GM23248 (cell line): ENCODE results near the gene PPT1. TPM values are rescaled to one million over a fixed set of nuclear protein-coding genes. Genes with fewer than 3 reads are reported as not detected.

Experiments
- DNase-seq: peaks from one replicate; pipeline ENCODE4 v3.0.0-alpha.2; 2015
- H2AFZ ChIP-seq: fragments of 200-600 bp; sonication (generic); 2 replicates; pipeline ENCODE4 v1.6.1; 2016; ENCODE audit warnings: antibody characterized with exemption
- H3F3A ChIP-seq: fragments of 200-600 bp; sonication (generic); 2 replicates; pipeline ENCODE4 v1.6.1; 2016; ENCODE audit warnings: mild to moderate bottlenecking, antibody characterized with exemption, mixed run types; ENCODE audit not compliant: insufficient read depth
- H3K27ac ChIP-seq: fragments of 200-600 bp; sonication (generic); 2 replicates; pipeline ENCODE4 v1.5.1; 2016; ENCODE audit warnings: mild to moderate bottlenecking
- H3K27me3 ChIP-seq: fragments of 200-600 bp; sonication (generic); replicated peaks from 2 replicates; pipeline ENCODE4 v1.6.1; 2016; ENCODE audit warnings: mild to moderate bottlenecking; ENCODE audit not compliant: insufficient read depth
- H3K36me3 ChIP-seq: fragments of 200-600 bp; sonication (generic); 2 replicates; pipeline ENCODE4 v1.6.1; 2016; ENCODE audit warnings: low read depth, mild to moderate bottlenecking
- H3K4me1 ChIP-seq: fragments of 200-600 bp; sonication (generic); 2 replicates; pipeline ENCODE4 v1.6.1; 2016; ENCODE audit warnings: mild to moderate bottlenecking; ENCODE audit not compliant: insufficient read depth
- H3K4me2 ChIP-seq: fragments of 200-600 bp; sonication (generic); one replicate; pipeline ENCODE4 v1.6.1; 2016; ENCODE audit warnings: mild to moderate bottlenecking; ENCODE audit not compliant: unreplicated experiment
- H3K4me3 ChIP-seq: fragments of 200-600 bp; sonication (generic); 2 replicates; pipeline ENCODE4 v1.5.1; 2016; ENCODE audit warnings: mild to moderate bottlenecking
- H3K79me2 ChIP-seq: fragments of 200-600 bp; sonication (generic); 2 replicates; pipeline ENCODE4 v1.6.1; 2016; ENCODE audit warnings: mild to moderate bottlenecking; ENCODE audit not compliant: insufficient read depth
- H3K9ac ChIP-seq: fragments of 200-600 bp; sonication (generic); 2 replicates; pipeline ENCODE4 v1.6.1; 2016; ENCODE audit warnings: mild to moderate bottlenecking
- H3K9me2 ChIP-seq: fragments of 200-600 bp; sonication (generic); 2 replicates; pipeline ENCODE4 v1.6.1; 2016; ENCODE audit warnings: mixed run types, mild to moderate bottlenecking, moderate library complexity; ENCODE audit not compliant: insufficient read depth
- H3K9me3 ChIP-seq: fragments of 200-600 bp; sonication (generic); one replicate; pipeline ENCODE4 v1.6.1; 2017; ENCODE audit warnings: low read depth
- H4K20me1 ChIP-seq: fragments of 200-600 bp; sonication (generic); 2 replicates; pipeline ENCODE4 v1.6.0; 2016; ENCODE audit not compliant: insufficient read depth
- EZH2 ChIP-seq: fragments of 200-600 bp; sonication (generic); IDR thresholded peaks from 2 replicates; pipeline ENCODE4 v1.6.1; 2018; ENCODE audit warnings: antibody characterized with exemption, mild to moderate bottlenecking; ENCODE audit not compliant: insufficient read depth, poor library complexity, severe bottlenecking
- EZH2phosphoT487 ChIP-seq: fragments of 200-600 bp; sonication (generic); IDR thresholded peaks from 2 replicates; pipeline ENCODE4 v1.6.1; 2018; ENCODE audit warnings: antibody characterized with exemption, moderate library complexity, mild to moderate bottlenecking, low read depth; ENCODE audit not compliant: insufficient read depth
- WGBS, 2 experiments: methylation state at CpG; one replicate each; pipeline ENCODE4 v1.1.6; 2015 to 2017; ENCODE audit warnings: low lambda C conversion rate in 2 of 2, low coverage in 1 of 2; ENCODE audit errors: missing lambda C conversion rate in 2 of 2; 5-methylcytosine and 5-hydroxymethylcytosine counted together
- in situ Hi-C: fragments of 300-500 bp; cut with MboI; formaldehyde crosslinking; loops from 2 replicates; pipeline ENCODE4 v1.15.0; 2020
- polyA plus RNA-seq: library from polyadenylated mRNA; unstranded; fragments of >200 nt; fragmentation: Nextera tagmentation; extraction: Ambion mirVana; gene quantifications from 2 replicates; pipeline ENCODE4 v1.2.1, GENCODE V29; 2016
- total RNA-seq: library from RNA; depleted of rRNA; stranded (reverse); fragments of >200 nt; shearing (Covaris generic); gene quantifications from 2 replicates; pipeline ENCODE4 v1.2.3, GENCODE V29; 2014

Gene PPT1
- total and polyA plus RNA-seq, 2 experiments from 2014 or later = 38.3 to 54.0 TPM

- Histone ChIP-seq H3K36me3 (no peaks in the 10 kb centered on the region), H3K4me3 (no peak overlapping the region), H3F3A (peaks cover 11% of the 10 kb centered on the region; the same call in 1 of the 2 replicates), H2AFZ (peak overlapping the region; percentile 56), H3K79me2 (no peaks in the 10 kb centered on the region), H3K9ac (no peak overlapping the region), H3K4me1 (no peaks in the 10 kb centered on the region), H3K9me2 (no peaks in the 10 kb centered on the region), H3K9me3 (no peaks in the 10 kb centered on the region), H3K27ac (no peak overlapping the region), H3K4me2 (peak overlapping the region; percentile 5), H4K20me1 (no peaks in the 10 kb centered on the region), H3K27me3 (no peaks in the 10 kb centered on the region; the same call in 1 of the 2 replicates)
- WGBS, 2 experiments = 70% methylated on average over 7 of the region's 7 CpGs
- peak; percentile 27 for DNase-seq
- TF ChIP-seq EZH2phosphoT487 = no peak
- TF ChIP-seq EZH2 = no peak
- in situ Hi-C loops = loop anchor here (10.0 kb wide), 1 partner anchor 194 kb away; no protein-coding TSS in a partner anchor
These were observed 43.3 kb upstream of the PPT1 start for GRCh38 chr1:40140211-40140973.

DNA sequence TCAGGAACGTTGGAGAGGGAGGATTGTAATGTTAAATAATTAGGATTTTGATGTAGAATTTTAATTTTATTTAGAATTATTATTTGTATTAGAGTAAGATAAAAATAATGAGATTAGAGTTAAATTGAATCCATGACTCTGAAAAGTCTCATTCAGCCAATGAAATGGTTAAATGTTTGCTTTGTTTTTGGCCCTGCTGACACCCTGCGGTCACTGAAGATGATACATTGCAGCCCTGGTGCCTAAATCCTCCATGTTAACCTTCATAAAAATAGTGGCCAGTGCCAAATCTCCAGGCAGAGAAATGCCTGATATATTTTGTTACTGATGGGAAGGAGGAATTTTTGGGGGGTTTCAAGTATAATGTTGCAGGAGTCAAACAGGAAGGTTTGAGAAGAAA, 36.8 kb upstream of the PPT1 start:
- H3K4me2 ChIP-seq = no peak overlapping the region
- H3K79me2 ChIP-seq = no peaks in the 10 kb centered on the region
- TF ChIP-seq EZH2 (no peak), EZH2phosphoT487 (no peak)
- no peak overlapping the region for H3K4me3 ChIP-seq
- H4K20me1 ChIP-seq = no peaks in the 10 kb centered on the region
- no peaks in the 10 kb centered on the region for H3K9me3 ChIP-seq
- WGBS, 2 experiments = 31 to 46% methylated on average over 2 of the region's 2 CpGs
- no peak overlapping the region for H3K27ac ChIP-seq
- no peaks in the 10 kb centered on the region for H3K4me1 ChIP-seq
- H2AFZ ChIP-seq = no peak overlapping the region
- H3K36me3 ChIP-seq = no peaks in the 10 kb centered on the region
- in situ Hi-C loops = no loop called here
- no peak for DNase-seq
- no peaks in the 10 kb centered on the region for H3K9me2 ChIP-seq
- H3F3A ChIP-seq = no peaks in the 10 kb centered on the region
- H3K27me3 ChIP-seq = peaks cover 11% of the 10 kb centered on the region
- H3K9ac ChIP-seq = no peak overlapping the region

GRCh38 chr1:40133312-40133665, 36.2 kb upstream of the PPT1 start:
- Histone ChIP-seq H3K36me3 (no peaks in the 10 kb centered on the region), H3K4me3 (no peak overlapping the region), H3K9ac (no peak overlapping the region), H3K9me3 (no peaks in the 10 kb centered on the region), H3K27me3 (peaks cover 11% of the 10 kb centered on the region), H3K79me2 (no peaks in the 10 kb centered on the region), H3K4me2 (no peak overlapping the region), H3K27ac (no peak overlapping the region), H3F3A (no peaks in the 10 kb centered on the region), H3K9me2 (no peaks in the 10 kb centered on the region), H2AFZ (peak overlapping the region; percentile 76), H3K4me1 (no peaks in the 10 kb centered on the region), H4K20me1 (no peaks in the 10 kb centered on the region)
- in situ Hi-C loops = no loop called here
- no peak for TF ChIP-seq EZH2
- no peak for TF ChIP-seq EZH2phosphoT487
- WGBS, 2 experiments = 68 to 74% methylated on average over 18 to 21 of the region's 21 CpGs
- DNase-seq = no peak

DNA sequence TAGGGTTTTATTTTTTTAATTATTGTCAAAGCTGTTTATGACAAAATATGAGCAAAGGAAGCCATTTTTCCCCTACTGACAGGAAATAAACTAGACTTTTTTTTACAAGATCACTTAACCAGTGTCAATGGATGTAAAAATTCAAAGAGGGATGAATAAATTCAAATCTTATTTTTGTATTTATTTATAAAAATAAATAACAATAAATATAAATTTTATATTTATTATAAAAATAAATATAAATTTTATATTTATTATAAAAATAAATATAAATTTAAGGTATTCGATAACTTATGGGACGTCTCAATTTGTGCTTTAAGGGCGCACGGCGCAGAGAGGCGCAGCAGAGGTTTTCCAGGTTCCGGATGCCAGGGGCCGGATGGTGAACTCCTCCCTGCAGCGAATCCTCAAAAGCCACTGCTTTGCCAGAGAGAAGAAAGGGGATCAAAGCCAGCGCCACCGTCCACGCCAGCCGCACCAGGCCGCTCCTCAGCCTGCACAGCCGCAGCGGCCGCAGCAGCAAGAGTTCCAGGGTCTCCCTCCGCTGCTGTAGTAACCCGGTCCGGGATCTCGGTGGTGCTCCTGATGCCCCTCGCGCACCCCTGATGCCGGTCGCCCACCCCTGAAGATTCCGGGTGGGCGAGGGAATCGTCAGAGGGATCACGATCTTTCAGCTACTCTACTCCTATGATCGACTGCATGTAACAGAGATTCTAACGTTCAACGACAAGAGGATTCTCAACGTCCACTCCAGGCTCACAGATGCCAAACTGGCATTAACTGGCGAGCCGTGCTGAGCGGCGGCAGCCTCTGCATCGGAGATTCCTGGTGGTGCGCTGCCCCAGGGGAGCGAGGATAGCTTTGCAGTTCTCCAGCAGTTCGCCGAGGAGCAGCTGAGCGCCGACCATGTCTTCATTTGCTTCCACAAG, 35.6 kb upstream of the PPT1 start:
- Histone ChIP-seq H3K9me2 (no peaks in the 10 kb centered on the region), H3K27me3 (peaks cover 11% of the 10 kb centered on the region), H3F3A (no peaks in the 10 kb centered on the region), H3K9me3 (no peaks in the 10 kb centered on the region), H3K9ac (no peak overlapping the region), H3K4me2 (peak overlapping the region; percentile 49), H3K36me3 (no peaks in the 10 kb centered on the region), H3K27ac (no peak overlapping the region), H2AFZ (peak overlapping the region; percentile 76), H3K4me1 (no peaks in the 10 kb centered on the region), H4K20me1 (no peaks in the 10 kb centered on the region), H3K79me2 (no peaks in the 10 kb centered on the region), H3K4me3 (peak overlapping the region; percentile 45)
- in situ Hi-C loops = no loop called here
- no peak for TF ChIP-seq EZH2phosphoT487
- no peak for TF ChIP-seq EZH2
- 12 to 13% methylated on average over 44 of the region's 44 CpGs for WGBS, 2 experiments
- peak; percentile 39 for DNase-seq
